ENCODE data around the gene ARHGAP4. TPM values are rescaled to one million over a fixed set of nuclear protein-coding genes. Genes with fewer than 3 reads are reported as not detected.

The ARHGAP4 gene
- total RNA-seq, 1 experiment from 2014 or later: 47.0 TPM

DNA sequence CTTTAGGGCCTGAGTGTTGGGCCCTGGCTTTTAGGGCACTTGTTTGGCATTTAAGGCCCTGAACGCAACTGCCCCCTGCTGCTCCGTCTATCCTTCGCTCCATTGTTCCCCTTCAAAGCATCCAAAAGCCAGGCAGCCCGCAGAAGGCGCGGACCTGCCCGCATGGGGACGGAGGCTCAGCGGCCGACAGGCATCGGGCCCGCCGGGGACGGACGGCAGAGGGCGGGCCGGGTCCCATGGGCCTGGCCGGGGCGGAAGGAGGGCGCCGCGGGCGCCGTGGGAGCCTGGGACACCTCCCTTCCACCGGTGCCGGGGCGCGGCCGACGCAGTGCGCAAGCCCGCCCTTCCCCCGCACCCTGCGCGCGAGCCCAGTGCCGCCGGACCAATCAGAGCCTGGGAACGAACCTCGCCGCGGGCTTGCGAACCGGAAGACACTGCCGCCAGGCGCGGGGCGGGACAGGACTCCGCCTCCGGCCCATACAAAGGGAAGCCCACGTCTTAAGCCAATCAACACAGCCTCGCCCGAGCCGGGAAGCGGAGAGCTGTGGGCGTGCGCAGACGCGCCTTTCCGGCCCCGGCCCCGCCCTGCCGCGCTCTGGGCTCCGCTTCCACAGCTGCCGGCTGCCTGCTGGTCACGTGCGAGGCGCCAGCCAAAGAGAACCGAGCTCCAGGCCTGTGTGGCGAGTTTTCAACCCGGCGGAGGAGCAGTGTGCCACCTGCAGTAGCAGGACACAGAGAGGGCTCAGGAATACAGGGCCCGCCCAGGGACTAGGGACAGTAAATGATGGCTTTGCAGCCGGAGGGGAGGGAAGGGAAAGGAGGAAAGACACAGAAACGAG, 2.1 kb upstream of the ARHGAP4 start:
- Histone ChIP-seq H3K9me3 (ENCODE audit: insufficient read depth, low read depth) (no peaks in the 10 kb centered on the region), H3K4me2 (peak overlapping the region; percentile 98), H3K79me2 (ENCODE audit: low read depth) (peaks cover 8% of the 10 kb centered on the region), H3K27ac (peak overlapping the region; percentile 86), H3F3A (ENCODE audit: insufficient read depth, low read depth) (peaks cover 18% of the 10 kb centered on the region; the same call in 1 of the 2 replicates), H4K20me1 (ENCODE audit: insufficient read depth) (no peaks in the 10 kb centered on the region), H3K4me3 (peak overlapping the region; percentile 86), H3K9me2 (ENCODE audit: insufficient read depth) (no peaks in the 10 kb centered on the region), H3K27me3 (ENCODE audit: insufficient read depth, low read depth) (no peaks in the 10 kb centered on the region), H2AFZ (peak overlapping the region; percentile 80), H3K36me3 (ENCODE audit: low read depth) (no peaks in the 10 kb centered on the region), H3K4me1 (replicated peaks; ENCODE audit: insufficient read depth) (peaks cover 17% of the 10 kb centered on the region; the same call in 1 of the 2 replicates)
- DNase-seq: peak; percentile 92 to 99
- POLR2A ChIA-PET (ENCODE audit: unreplicated experiment): interaction anchor here (0.6 to 0.9 kb wide), 3 partner anchors 8 to 162 kb away, joined by 4 to 5 read pairs (median 4); partner anchors contain the start of genes IDH3G and SSR4
- intact Hi-C loops (cut with micrococcal nuclease; ENCODE audit: unreplicated experiment): loop anchor here (1.0 to 2.0 kb wide), 4 partner anchors 27 to 164 kb away; partner anchors contain the start of genes IDH3G, PLXNB3 and SSR4
- TF ChIP-seq EZH2 (IDR thresholded peaks at IDR 0.05; ENCODE audit: low read depth): no peak
- TF ChIP-seq, protein P1, sequence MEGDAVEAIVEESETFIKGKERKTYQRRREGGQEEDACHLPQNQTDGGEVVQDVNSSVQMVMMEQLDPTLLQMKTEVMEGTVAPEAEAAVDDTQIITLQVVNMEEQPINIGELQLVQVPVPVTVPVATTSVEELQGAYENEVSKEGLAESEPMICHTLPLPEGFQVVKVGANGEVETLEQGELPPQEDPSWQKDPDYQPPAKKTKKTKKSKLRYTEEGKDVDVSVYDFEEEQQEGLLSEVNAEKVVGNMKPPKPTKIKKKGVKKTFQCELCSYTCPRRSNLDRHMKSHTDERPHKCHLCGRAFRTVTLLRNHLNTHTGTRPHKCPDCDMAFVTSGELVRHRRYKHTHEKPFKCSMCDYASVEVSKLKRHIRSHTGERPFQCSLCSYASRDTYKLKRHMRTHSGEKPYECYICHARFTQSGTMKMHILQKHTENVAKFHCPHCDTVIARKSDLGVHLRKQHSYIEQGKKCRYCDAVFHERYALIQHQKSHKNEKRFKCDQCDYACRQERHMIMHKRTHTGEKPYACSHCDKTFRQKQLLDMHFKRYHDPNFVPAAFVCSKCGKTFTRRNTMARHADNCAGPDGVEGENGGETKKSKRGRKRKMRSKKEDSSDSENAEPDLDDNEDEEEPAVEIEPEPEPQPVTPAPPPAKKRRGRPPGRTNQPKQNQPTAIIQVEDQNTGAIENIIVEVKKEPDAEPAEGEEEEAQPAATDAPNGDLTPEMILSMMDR (conservative IDR thresholded peaks at IDR 0.05): no peak; the same call in 1 of the 2 replicates
- BruUV-seq (replicated peaks): no TSS peak
- CTCF ChIA-PET: interaction anchor here (0.6 to 1.0 kb wide), 6 partner anchors 12 to 810 kb away, joined by 3 to 8 read pairs (median 3); no protein-coding TSS in a partner anchor

DNA sequence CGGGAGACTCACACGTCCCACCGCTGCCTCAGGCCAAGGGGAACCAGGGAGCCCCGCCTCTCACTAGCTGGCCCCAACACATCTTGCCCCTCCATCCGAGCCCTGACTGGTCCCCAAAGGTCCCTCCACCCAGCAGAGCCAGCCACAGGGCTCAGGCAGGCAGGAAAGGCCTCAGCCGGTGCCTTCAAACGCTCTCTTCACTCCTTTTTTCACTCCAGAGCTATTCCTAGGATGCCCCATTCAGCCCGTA, 1.5 kb upstream of the ARHGAP4 start:
- TSS peak; percentile 47 for BruUV-seq (replicated peaks)
- Histone ChIP-seq H2AFZ (peak overlapping the region; percentile 80), H3K4me2 (peak overlapping the region; percentile 98), H3K36me3 (ENCODE audit: low read depth) (no peaks in the 10 kb centered on the region), H3K79me2 (ENCODE audit: low read depth) (peaks cover 3% of the 10 kb centered on the region), H3F3A (ENCODE audit: insufficient read depth, low read depth) (peaks cover 18% of the 10 kb centered on the region; the same call in 1 of the 2 replicates), H4K20me1 (ENCODE audit: insufficient read depth) (no peaks in the 10 kb centered on the region), H3K4me3 (peak overlapping the region; percentile 86), H3K27me3 (ENCODE audit: insufficient read depth, low read depth) (no peaks in the 10 kb centered on the region), H3K27ac (peak overlapping the region; percentile 86), H3K9me2 (ENCODE audit: insufficient read depth) (no peaks in the 10 kb centered on the region), H3K9me3 (ENCODE audit: insufficient read depth, low read depth) (no peaks in the 10 kb centered on the region), H3K4me1 (replicated peaks; ENCODE audit: insufficient read depth) (peaks cover 17% of the 10 kb centered on the region; the same call in 1 of the 2 replicates)
- TF ChIP-seq EZH2 (IDR thresholded peaks at IDR 0.05; ENCODE audit: low read depth): no peak
- TF ChIP-seq, protein P1 (conservative IDR thresholded peaks at IDR 0.05): no peak
- intact Hi-C loops (cut with micrococcal nuclease; ENCODE audit: unreplicated experiment): no loop called here
- no peak for DNase-seq
- POLR2A ChIA-PET (ENCODE audit: unreplicated experiment): interaction anchor here (0.7 kb wide), 1 partner anchor 8 kb away, joined by 5 read pairs; no protein-coding TSS in a partner anchor
- CTCF ChIA-PET: interaction anchor here (0.8 to 1.0 kb wide), 3 partner anchors 12 to 811 kb away, joined by 3 to 8 read pairs (median 3); no protein-coding TSS in a partner anchor

DNA sequence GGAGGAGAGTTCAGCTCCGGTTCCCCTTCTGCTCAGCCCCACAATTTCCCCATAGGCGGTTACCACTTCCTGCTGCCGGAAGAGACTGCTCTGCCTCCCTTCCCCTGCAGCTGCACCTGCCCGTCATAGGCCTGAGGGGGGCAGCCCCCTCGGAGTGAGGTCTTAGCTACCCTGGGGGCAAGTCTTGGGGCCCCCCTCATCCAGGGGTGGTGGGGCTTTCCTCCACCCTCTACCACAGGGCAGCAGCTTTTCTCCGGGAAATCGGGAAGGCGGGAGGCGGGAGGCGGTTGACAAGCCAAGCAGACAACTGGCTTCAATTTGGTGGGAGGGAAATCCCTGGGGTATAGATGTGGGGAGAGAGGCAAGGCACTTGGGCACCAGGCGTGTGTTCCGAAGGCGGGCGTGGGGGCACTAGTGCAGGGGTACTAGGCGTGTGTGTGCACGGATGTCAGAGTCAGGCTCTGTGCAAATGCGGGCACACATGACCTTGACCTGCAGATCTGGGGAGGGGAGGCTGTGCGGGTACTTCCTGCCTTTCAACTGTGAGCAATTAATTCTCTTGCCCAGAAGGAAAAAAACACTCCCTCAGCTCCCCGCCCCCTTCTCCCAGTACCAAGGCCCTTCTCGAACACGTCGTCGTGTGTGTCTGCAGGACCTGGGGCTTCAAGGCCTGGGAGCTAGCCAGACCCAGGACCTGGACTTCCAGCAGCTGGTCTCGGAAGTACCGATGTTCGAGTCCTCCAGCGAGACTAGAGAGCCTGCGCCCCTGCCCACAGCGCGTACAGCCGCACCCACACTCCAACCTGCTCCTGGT, 1.0 kb upstream of the ARHGAP4 start:
- BruUV-seq (replicated peaks): no TSS peak
- intact Hi-C loops (cut with micrococcal nuclease; ENCODE audit: unreplicated experiment): no loop called here
- no peaks in the 10 kb centered on the region for H3K9me2 ChIP-seq (ENCODE audit: insufficient read depth)

More for the DNA sequence above, 1.0 kb upstream of the ARHGAP4 start:
- CTCF ChIA-PET: interaction anchor here (0.8 to 1.0 kb wide), 3 partner anchors 15 to 811 kb away, joined by 3 to 8 read pairs (median 6); no protein-coding TSS in a partner anchor
- POLR2A ChIA-PET (ENCODE audit: unreplicated experiment): interaction anchor here (0.7 kb wide), 2 partner anchors 9 kb away, joined by 5 read pairs; no protein-coding TSS in a partner anchor
- Histone ChIP-seq H4K20me1 (ENCODE audit: insufficient read depth) (no peaks in the 10 kb centered on the region), H3K4me2 (peak overlapping the region; percentile 98), H3K79me2 (ENCODE audit: low read depth) (no peaks in the 10 kb centered on the region), H3K27ac (peak overlapping the region; percentile 86), H3F3A (ENCODE audit: insufficient read depth, low read depth) (peaks cover 18% of the 10 kb centered on the region; the same call in 1 of the 2 replicates), H3K27me3 (ENCODE audit: insufficient read depth, low read depth) (no peaks in the 10 kb centered on the region), H3K9me3 (ENCODE audit: insufficient read depth, low read depth) (no peaks in the 10 kb centered on the region), H3K4me3 (peak overlapping the region; percentile 86), H3K36me3 (ENCODE audit: low read depth) (no peaks in the 10 kb centered on the region), H3K4me1 (replicated peaks; ENCODE audit: insufficient read depth) (peaks cover 17% of the 10 kb centered on the region; the same call in 1 of the 2 replicates), H2AFZ (peak overlapping the region; percentile 80)
- TF ChIP-seq, protein P1 (conservative IDR thresholded peaks at IDR 0.05): no peak
- DNase-seq: peak in 1 of 2 experiments; percentile 41
